ENCODE measurements around the gene CD58.

DNA sequence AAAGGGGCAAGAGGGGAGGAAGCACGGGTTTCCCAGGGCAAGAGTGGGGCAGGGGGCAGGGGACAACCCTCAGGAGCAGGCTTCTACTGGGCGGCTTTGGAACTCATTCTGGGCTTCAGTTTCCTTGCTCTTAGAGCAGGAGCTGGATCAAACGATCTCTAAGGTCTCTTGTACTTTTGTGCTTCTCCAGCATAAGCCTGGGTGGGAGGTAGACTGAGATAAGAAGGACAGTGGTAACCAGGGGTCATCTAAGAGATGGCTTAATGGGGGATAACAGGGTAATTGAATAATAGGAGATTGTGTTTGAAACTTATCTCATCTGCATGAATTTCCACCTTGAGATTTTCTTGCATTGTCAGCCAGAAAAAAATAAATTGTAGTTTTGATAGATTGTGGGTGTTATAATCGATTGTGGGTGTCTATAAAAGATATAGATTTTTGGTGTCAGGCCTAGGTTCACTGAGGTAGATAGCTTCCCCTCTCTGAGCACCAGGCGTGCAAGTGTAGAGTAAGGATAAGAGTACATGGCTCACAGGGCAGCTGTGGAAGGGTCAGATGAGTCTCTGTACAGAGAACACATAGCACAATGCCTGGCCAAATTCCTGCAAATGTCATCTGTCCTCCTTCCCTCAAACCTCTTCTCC lies 68.0 kb downstream of the CD58 start:
- TF ChIP-seq BHLHE40 (IDR thresholded peaks at IDR 0.05; ENCODE audit: borderline replicate concordance) (no peak), LEF1 (IDR thresholded peaks at IDR 0.05; ENCODE audit: borderline replicate concordance) (no peak), ARNT (IDR thresholded peaks at IDR 0.05) (no peak), FOXK2 (IDR thresholded peaks at IDR 0.05) (no peak), ZNF384 (IDR thresholded peaks at IDR 0.05) (no peak), NFRKB (IDR thresholded peaks at IDR 0.05) (no peak), SUZ12 (IDR thresholded peaks at IDR 0.05) (no peak), FOXM1 (IDR thresholded peaks at IDR 0.05; ENCODE audit: borderline replicate concordance) (no peak), HDGF (IDR thresholded peaks at IDR 0.05; ENCODE audit: borderline replicate concordance) (no peak), ELF4 (IDR thresholded peaks at IDR 0.05) (no peak), TARDBP (IDR thresholded peaks at IDR 0.05) (no peak)
- TF ChIP-seq, protein P1, sequence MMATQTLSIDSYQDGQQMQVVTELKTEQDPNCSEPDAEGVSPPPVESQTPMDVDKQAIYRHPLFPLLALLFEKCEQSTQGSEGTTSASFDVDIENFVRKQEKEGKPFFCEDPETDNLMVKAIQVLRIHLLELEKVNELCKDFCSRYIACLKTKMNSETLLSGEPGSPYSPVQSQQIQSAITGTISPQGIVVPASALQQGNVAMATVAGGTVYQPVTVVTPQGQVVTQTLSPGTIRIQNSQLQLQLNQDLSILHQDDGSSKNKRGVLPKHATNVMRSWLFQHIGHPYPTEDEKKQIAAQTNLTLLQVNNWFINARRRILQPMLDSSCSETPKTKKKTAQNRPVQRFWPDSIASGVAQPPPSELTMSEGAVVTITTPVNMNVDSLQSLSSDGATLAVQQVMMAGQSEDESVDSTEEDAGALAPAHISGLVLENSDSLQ (IDR thresholded peaks at IDR 0.05), result no peak

Measured in HEK293T (cell line).